Astrocyte (in vitro differentiated cells and primary cell): ENCODE measurements around the gene SYTL2. TPM values are rescaled to one million over a fixed set of nuclear protein-coding genes. Genes with fewer than 3 reads are reported as not detected.

Experiments used
- DNase-seq: peaks from one replicate; pipeline ENCODE4 v3.0.0-alpha.2; 2010; ENCODE audit warnings: low read depth
- FAIRE-seq: peaks from 2 replicates; lab custom pipeline; 2011; peaks lifted over from hg19 to GRCh38; lab: Jason Lieb, UNC
- H2AFZ ChIP-seq: 2 replicates; pipeline ENCODE4 v1.6.0; 2012; ENCODE audit warnings: low read depth, low read length, inconsistent platforms
- H3K27ac ChIP-seq: 2 replicates; pipeline ENCODE4 v1.5.1; 2011; ENCODE audit warnings: low read depth, low read length, inconsistent platforms
- H3K27me3 ChIP-seq: 2 replicates; pipeline ENCODE4 v1.6.0; 2011; ENCODE audit warnings: low read length, inconsistent platforms; ENCODE audit not compliant: insufficient read depth
- H3K36me3 ChIP-seq: 2 replicates; pipeline ENCODE4 v1.5.1; 2011; ENCODE audit warnings: low read length, inconsistent platforms; ENCODE audit not compliant: insufficient read depth
- H3K4me1 ChIP-seq: 2 replicates; pipeline ENCODE4 v1.5.1; 2011; ENCODE audit warnings: low read length, inconsistent platforms; ENCODE audit not compliant: insufficient read depth
- H3K4me2 ChIP-seq: 2 replicates; pipeline ENCODE4 v1.6.0; 2012; ENCODE audit warnings: low read length, inconsistent platforms
- H3K4me3 ChIP-seq: 2 replicates; pipeline ENCODE4 v1.5.1; 2011; ENCODE audit warnings: low read depth, mild to moderate bottlenecking, low read length, inconsistent platforms; ENCODE audit not compliant: insufficient read depth
- H3K79me2 ChIP-seq: 2 replicates; pipeline ENCODE4 v1.6.0; 2012; ENCODE audit warnings: mild to moderate bottlenecking, low read length, inconsistent platforms; ENCODE audit not compliant: insufficient read depth
- H3K9ac ChIP-seq: 2 replicates; pipeline ENCODE4 v1.6.0; 2012; ENCODE audit warnings: mild to moderate bottlenecking, low read length, inconsistent platforms
- H3K9me3 ChIP-seq: 2 replicates; pipeline ENCODE4 v1.5.1; 2012; ENCODE audit warnings: low read depth, mild to moderate bottlenecking, low read length, inconsistent platforms; ENCODE audit not compliant: insufficient read depth
- H4K20me1 ChIP-seq: 2 replicates; pipeline ENCODE4 v1.6.0; 2012; ENCODE audit warnings: low read length, inconsistent platforms; ENCODE audit not compliant: insufficient read depth
- H3K27ac Mint-ChIP-seq: one replicate; pipeline ENCODE4 v1.8.0; 2021; ENCODE audit warnings: mild to moderate bottlenecking, mixed read lengths; ENCODE audit not compliant: unreplicated experiment
- H3K27me3 Mint-ChIP-seq: one replicate; pipeline ENCODE4 v1.8.0; 2021; ENCODE audit warnings: low read depth, mixed read lengths; ENCODE audit not compliant: unreplicated experiment
- H3K36me3 Mint-ChIP-seq: one replicate; pipeline ENCODE4 v1.8.0; 2021; ENCODE audit warnings: low read depth, mixed read lengths; ENCODE audit not compliant: unreplicated experiment
- H3K4me1 Mint-ChIP-seq: one replicate; pipeline ENCODE4 v1.8.0; 2021; ENCODE audit warnings: low read depth, mixed read lengths; ENCODE audit not compliant: unreplicated experiment
- H3K4me3 Mint-ChIP-seq: one replicate; pipeline ENCODE4 v1.8.0; 2021; ENCODE audit warnings: mild to moderate bottlenecking, moderate library complexity, mixed read lengths; ENCODE audit not compliant: unreplicated experiment
- H3K9me3 Mint-ChIP-seq: one replicate; pipeline ENCODE4 v1.8.0; 2021; ENCODE audit warnings: mild to moderate bottlenecking, mixed read lengths; ENCODE audit not compliant: unreplicated experiment
- EZH2 ChIP-seq: IDR thresholded peaks from 2 replicates; pipeline ENCODE4 v1.6.1; 2012; ENCODE audit warnings: mild to moderate bottlenecking, low read length, inconsistent platforms; ENCODE audit not compliant: insufficient read depth
- total RNA-seq: library from RNA; stranded (reverse); gene quantifications from 2 replicates; pipeline ENCODE4 v1.2.1, GENCODE V29; 2021
- TF ChIP-seq, protein P1 (sequence below): IDR thresholded peaks from 2 replicates; pipeline ENCODE4 v1.5.1; 2011; ENCODE audit warnings: low read depth, mild to moderate bottlenecking, inconsistent platforms, low read length, moderate library complexity; ENCODE audit not compliant: insufficient read depth

The SYTL2 gene
- total RNA-seq, 1 donor from 2014 or later: 36.9 TPM

DNA sequence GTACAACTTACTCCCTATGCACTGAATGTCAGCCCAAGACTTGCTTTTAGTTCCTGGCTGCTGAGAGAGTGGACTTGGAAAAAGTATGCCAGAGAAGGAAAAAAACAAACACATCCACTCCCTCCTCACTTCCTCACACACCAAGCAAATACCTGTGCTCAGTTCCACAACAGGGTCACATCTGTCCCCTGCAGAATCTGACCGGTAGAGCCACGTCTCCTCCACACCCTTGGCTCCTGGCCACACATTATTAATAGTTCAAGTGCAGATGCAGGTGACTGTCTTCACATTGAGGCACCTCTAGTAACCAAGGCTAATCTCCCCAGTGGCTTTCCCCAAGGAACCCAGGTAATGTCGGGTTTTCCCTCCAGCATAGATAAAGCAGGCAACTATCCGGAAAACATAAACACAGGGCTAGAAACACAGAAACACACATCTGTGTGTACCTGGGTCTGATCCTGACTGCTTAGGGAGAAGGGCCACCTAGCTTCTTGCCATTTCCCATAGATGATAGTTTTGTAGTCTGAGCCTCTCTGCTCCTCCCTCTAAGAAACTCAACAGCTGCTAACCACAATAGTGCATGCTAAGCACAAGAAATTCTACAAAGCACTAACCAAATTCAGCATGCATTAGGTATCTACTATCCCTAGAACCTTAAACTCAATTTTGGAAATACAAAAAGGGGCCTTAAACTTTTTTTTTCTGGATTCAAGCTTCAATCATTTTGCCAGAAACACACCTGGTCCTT lies 10.2 kb downstream of the SYTL2 start:
- Histone ChIP-seq H4K20me1 (no peaks in the 10 kb centered on the region), H3K27ac (no peak overlapping the region), H3K36me3 (no peaks in the 10 kb centered on the region), H3K79me2 (no peaks in the 10 kb centered on the region), H2AFZ (no peak overlapping the region), H3K9me3 (no peaks in the 10 kb centered on the region), H3K4me3 (no peak overlapping the region), H3K9ac (no peak overlapping the region), H3K4me1 (no peaks in the 10 kb centered on the region), H3K27me3 (no peaks in the 10 kb centered on the region), H3K4me2 (no peak overlapping the region)
- Mint-ChIP-seq H3K27ac (no peak overlapping the region), H3K9me3 (no peaks in the 10 kb centered on the region), H3K27me3 (no peaks in the 10 kb centered on the region), H3K4me1 (peaks cover 6% of the 10 kb centered on the region), H3K4me3 (no peak overlapping the region), H3K36me3 (peaks cover 3% of the 10 kb centered on the region)
- no peak for DNase-seq
- no peak for TF ChIP-seq EZH2
- TF ChIP-seq, protein P1, sequence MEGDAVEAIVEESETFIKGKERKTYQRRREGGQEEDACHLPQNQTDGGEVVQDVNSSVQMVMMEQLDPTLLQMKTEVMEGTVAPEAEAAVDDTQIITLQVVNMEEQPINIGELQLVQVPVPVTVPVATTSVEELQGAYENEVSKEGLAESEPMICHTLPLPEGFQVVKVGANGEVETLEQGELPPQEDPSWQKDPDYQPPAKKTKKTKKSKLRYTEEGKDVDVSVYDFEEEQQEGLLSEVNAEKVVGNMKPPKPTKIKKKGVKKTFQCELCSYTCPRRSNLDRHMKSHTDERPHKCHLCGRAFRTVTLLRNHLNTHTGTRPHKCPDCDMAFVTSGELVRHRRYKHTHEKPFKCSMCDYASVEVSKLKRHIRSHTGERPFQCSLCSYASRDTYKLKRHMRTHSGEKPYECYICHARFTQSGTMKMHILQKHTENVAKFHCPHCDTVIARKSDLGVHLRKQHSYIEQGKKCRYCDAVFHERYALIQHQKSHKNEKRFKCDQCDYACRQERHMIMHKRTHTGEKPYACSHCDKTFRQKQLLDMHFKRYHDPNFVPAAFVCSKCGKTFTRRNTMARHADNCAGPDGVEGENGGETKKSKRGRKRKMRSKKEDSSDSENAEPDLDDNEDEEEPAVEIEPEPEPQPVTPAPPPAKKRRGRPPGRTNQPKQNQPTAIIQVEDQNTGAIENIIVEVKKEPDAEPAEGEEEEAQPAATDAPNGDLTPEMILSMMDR: no peak
- no peak for FAIRE-seq

DNA sequence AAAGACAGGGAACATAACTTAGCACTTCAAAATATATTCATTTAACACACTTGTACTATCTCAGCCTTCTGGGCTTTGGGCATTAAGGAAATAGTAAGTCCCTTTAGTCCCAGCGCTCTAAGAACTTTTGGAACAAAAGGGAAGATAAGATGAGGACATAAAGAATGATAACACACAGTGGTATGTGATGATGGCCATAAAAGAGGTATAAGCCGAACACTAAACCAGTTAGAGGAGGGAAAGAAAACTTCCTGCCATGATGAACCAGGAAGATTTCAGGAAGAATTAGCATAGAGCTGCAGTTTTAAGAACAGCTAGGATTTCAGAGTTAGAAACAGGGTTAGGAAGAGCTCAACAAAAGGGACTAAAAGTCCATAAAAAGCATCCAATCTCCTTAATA lies 11.8 kb downstream of the SYTL2 start:
- Mint-ChIP-seq H3K27ac (no peak overlapping the region), H3K36me3 (peaks cover 3% of the 10 kb centered on the region), H3K27me3 (no peaks in the 10 kb centered on the region), H3K4me1 (peaks cover 2% of the 10 kb centered on the region), H3K9me3 (no peaks in the 10 kb centered on the region), H3K4me3 (no peak overlapping the region)
- Histone ChIP-seq H4K20me1 (no peaks in the 10 kb centered on the region), H3K4me1 (no peaks in the 10 kb centered on the region), H3K9ac (no peak overlapping the region), H2AFZ (no peak overlapping the region), H3K36me3 (no peaks in the 10 kb centered on the region), H3K79me2 (no peaks in the 10 kb centered on the region), H3K27me3 (no peaks in the 10 kb centered on the region), H3K4me3 (no peak overlapping the region), H3K27ac (no peak overlapping the region), H3K9me3 (no peaks in the 10 kb centered on the region), H3K4me2 (no peak overlapping the region)
- TF ChIP-seq EZH2: no peak
- TF ChIP-seq, protein P1: no peak
- FAIRE-seq (no peak), DNase-seq (no peak)

DNA sequence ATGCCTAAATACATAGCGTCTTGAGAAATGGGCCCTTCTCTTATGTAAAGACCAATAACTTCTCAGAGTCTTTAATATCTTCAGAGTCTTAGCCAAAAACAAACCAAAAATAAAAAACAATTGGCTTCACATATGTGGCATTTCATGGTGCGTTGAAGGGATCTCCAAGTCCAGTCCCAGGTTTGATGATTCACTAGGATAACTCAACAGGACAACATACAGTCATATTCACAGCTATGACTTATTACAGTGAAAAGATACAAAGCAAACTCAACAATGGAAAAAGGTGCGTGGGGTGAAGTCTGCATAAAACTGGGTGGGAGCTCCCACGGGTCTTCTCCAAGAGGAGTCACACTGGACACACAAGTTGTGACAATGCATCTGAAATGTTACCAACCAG lies 12.6 kb downstream of the SYTL2 start:
- no peaks in the 10 kb centered on the region for H4K20me1 ChIP-seq
- H3K4me1 ChIP-seq: no peaks in the 10 kb centered on the region
- H2AFZ ChIP-seq: no peak overlapping the region
- H3K9me3 ChIP-seq: no peaks in the 10 kb centered on the region
- Mint-ChIP-seq H3K4me1 (peaks cover 2% of the 10 kb centered on the region), H3K27me3 (no peaks in the 10 kb centered on the region), H3K4me3 (no peak overlapping the region), H3K27ac (no peak overlapping the region), H3K9me3 (no peaks in the 10 kb centered on the region), H3K36me3 (peaks cover 3% of the 10 kb centered on the region)
- no peak overlapping the region for H3K4me3 ChIP-seq
- H3K79me2 ChIP-seq: no peaks in the 10 kb centered on the region
- no peaks in the 10 kb centered on the region for H3K27me3 ChIP-seq
- H3K27ac ChIP-seq: no peak overlapping the region
- H3K9ac ChIP-seq: no peak overlapping the region
- DNase-seq: no peak
- H3K4me2 ChIP-seq: no peak overlapping the region
- H3K36me3 ChIP-seq: no peaks in the 10 kb centered on the region
- FAIRE-seq: no peak
- no peak for TF ChIP-seq EZH2
- TF ChIP-seq, protein P1: no peak
